HG03520 (cell line): ENCODE data around the gene ZBTB40.

ENCODE experiments used
- ATAC-seq: cut with Tn5 transposase; IDR thresholded peaks from one replicate; pipeline ENCODE4 v1.9.1; 2021; ENCODE audit warnings: mild to moderate bottlenecking, moderate library complexity; ENCODE audit not compliant: unreplicated experiment

The ZBTB40 gene

DNA sequence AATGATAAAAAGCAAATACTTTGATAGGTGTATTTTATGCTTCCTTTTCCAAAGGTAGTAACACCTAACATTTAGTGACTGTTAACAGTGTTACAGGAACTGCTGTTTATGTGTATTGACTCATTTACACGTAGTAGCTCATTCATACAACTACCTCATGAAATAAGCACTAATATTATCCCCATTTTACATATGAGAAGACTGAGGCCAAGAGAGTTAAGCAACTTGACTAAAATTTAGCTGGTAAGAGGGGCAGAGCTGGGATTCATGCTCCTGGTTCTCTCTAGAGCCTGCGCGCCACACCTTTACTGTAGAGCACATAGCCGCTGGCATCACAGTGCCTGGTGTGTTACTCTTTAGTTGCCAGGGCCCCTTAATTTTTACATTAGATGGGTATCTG is 11.3 kb downstream of the ZBTB40 start:
- ATAC-seq: no peak

GRCh38 chr1:22465015-22465565 is 13.4 kb downstream of the ZBTB40 start:
- no peak for ATAC-seq

- ATAC-seq: no peak
Measured at GRCh38 chr1:22465671-22466070, 14.0 kb downstream of the ZBTB40 start.

GRCh38 chr1:22470227-22470626 is 18.6 kb downstream of the ZBTB40 start:
- no peak for ATAC-seq

DNA sequence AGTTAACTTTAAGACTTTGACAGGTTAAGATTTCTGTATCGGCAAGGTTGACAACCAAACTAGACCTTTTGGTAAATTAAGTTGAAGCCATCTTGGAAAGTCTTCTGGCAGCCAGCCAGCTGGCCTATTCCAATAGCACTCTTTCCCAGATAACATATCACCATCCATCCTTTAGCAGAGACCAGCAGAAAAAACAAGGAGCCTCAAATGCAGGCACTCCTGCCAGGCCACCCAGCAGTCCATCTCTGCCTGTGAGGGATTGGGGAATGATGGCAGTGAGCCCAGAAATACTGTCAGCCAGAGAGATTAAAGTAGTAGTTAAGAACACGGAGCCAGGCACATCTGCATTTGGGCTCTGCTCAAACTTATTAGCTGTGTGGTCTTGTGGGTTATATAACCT is 19.4 kb downstream of the ZBTB40 start:
- no peak for ATAC-seq

DNA sequence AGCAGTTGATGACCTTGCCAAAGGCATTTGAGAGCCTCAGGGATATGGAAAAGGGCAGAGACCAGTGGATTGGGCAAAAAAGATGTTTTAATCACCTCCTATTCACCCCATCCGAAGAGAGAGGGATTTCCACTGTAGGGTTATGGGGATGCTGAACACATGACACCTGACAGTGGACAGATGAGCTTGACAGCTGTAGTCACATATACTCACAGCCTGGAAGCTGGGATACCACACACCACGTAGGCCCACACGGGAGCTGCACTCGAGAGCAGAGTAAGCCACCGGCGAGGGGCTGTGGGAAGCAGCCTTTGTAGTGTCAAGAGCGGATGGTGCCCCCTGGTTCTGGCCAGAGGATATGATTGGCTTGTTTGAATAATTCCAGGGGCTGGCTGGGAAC is 20.0 kb downstream of the ZBTB40 start:
- ATAC-seq: no peak

DNA sequence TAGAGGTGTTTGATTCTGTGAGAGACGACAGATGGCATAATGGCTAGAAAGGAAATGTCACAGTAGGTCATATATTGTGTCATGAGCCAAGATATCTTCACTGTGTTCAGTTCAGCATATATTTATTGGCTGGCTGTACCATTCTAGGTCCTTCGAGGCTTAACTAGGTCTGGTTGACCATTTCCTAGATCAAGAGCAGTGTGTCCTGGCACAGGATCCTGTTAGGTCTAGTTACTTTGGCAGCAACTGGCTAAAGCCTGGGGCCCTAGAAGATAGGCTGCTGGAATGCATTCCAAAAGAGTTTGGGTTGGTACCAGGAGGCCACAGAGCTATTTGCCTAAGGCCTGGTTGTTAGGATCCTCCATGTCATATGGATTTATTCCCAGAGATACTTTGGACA is 20.9 kb downstream of the ZBTB40 start:
- no peak for ATAC-seq

GRCh38 chr1:22473952-22474351 is 22.3 kb downstream of the ZBTB40 start:
- no peak for ATAC-seq

- no peak for ATAC-seq
Measured at GRCh38 chr1:22476566-22476965, 24.9 kb downstream of the ZBTB40 start.

DNA sequence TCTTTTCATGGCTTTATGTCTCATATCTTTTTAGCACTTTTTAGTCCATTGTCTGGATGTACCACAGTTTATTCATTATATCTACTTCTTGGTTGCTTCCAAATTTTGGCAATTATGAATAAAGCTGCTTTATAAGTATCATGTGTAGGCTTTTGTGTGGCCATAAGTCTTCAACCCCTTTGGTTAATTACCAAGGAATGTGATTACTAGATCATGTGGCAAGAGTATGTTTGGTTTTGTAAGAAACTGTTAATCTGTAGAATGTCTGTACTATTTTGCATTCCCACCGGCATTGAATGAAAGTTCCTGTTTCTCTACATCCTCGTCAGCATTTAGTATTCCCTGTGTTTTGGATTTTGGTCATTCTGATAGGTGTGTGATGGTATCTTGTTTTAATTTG is 31.5 kb downstream of the ZBTB40 start:
- ATAC-seq: no peak

DNA sequence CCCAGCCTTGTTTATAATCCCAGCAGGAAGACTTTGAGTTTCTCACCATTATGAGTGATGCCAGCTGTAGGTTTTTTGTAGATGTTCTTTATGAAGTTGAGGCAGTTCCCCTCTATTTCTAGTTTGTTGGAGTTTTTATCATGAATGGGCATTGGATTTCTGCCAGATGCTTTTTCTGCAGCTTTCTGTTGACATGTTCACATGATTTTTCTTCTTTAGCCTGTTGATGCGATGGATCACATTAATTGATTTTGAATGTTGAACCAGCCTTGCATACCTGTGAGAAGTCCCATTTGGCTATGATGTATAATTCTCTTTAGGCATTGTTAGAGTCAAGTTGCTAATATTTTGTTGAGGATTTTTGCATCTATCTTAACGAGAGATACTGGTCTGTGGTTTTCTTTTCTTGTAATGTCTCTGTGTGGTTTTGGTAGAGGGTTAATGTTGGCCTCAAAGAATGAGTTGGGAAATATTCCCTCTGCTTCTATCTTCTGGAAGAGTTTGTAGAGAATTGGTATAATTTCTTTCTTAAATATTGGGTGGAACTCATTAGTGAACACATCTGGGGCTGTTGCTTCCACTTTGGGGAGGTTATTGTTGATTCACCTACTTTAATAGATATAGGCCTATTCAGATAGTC is 33.2 kb downstream of the ZBTB40 start:
- no peak for ATAC-seq

- no peak for ATAC-seq
Measured at GRCh38 chr1:22485431-22485830, 33.8 kb downstream of the ZBTB40 start.

GRCh38 chr1:22487781-22488180 is 36.1 kb downstream of the ZBTB40 start:
- no peak for ATAC-seq

DNA sequence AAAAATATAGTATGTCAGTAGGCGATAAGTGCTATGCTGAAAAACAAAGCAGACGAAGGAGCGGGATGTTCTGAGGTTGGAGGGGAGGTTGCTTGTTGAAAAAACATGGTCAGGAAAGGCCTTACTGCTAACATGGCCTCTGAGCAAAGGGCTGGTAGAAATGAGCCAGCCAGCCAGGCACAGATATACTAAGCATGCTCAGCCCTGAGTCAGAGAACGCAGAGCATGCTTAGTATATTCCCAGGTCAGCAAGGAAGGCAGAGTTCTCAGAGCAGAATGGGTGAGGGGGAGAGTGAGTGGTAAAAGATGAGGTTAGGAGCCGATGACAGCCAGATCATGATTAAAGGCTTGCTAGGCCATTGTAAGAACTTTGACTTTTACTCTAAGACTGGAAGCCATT is 36.7 kb downstream of the ZBTB40 start:
- ATAC-seq: no peak

DNA sequence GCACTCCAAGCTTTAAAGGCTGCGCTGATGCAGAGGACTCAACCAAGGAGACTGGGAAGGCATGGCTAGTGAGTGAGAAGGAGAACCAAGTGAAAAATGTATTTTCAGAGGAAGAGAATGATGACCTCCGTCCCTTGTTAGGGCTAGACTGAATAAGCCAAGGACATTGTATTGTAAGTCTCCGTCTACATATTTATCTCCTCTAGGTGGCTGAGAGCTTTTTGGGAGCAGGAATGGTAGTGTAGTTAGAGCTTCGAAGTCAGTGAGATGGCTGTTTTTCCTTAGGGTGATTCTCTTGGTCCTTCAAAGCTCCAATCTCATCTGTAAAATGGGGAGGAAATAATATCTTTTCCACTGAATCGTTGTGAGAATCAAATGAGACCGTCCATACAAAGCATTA is 37.6 kb downstream of the ZBTB40 start:
- no peak for ATAC-seq

DNA sequence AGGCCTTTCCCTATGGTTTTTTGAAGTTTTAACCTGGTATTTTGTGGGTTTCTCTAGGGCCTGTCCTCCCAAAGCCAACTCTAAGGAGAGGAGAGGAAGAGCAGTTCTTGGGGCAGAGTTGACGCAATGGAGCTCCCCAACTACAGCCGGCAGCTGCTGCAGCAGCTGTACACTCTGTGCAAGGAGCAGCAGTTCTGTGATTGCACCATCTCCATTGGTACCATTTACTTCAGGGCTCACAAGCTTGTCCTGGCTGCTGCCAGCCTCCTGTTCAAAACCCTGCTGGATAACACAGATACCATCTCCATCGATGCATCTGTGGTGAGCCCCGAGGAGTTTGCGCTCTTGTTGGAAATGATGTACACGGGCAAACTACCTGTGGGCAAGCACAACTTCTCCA is 38.2 kb downstream of the ZBTB40 start:
- no peak for ATAC-seq

DNA sequence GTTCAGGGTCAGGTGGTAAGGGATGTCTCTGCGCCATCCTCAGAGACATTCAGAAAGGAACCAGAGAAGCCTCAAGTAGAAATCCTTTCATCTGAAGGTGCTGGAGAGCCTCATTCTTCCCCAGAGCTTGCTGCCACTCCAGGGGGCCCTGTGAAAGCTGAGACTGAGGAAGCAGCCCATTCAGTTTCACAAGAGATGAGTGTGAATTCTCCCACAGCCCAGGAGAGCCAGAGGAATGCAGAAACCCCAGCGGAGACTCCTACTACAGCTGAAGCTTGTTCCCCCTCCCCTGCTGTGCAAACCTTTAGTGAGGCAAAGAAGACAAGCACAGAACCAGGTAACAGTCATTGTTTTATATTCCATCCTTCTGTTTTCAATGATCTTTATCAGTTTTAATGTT is 38.7 kb downstream of the ZBTB40 start:
- ATAC-seq: no peak

GRCh38 chr1:22491995-22492715 is 40.5 kb downstream of the ZBTB40 start:
- ATAC-seq: no peak

DNA sequence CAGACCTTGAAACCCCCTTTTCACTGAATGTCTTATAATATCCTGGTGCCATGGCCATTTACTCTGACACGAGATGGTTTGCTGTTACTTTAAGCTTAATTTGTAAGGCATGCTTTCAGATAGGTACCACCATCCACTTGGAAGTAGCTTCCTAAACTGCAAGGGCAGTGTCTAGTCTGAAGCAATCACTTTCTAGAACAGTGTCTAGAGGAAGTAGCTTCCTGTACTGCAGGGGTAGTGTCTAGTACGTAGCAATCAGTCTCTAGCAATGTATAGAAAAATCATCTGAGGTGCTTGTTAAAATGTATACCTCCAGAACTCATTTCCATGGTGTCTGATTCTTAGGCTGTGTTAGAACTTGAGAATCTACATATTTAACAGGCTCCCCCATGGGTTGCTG is 42.5 kb downstream of the ZBTB40 start:
- no peak for ATAC-seq

- ATAC-seq: no peak
Measured at GRCh38 chr1:22494943-22495579, 43.4 kb downstream of the ZBTB40 start.

- ATAC-seq: no peak
Measured at GRCh38 chr1:22496536-22497160, 45.0 kb downstream of the ZBTB40 start.

- no peak for ATAC-seq
Measured at GRCh38 chr1:22498463-22498862, 46.8 kb downstream of the ZBTB40 start.
